ENCODE results near the gene INHBB. TPM values are rescaled to one million over a fixed set of nuclear protein-coding genes. Genes with fewer than 3 reads are reported as not detected.

Gene INHBB
- total RNA-seq, 4 donors from 2014 or later, result 0.31 to 8.4 (median 3.4) TPM

- Histone ChIP-seq H3K4me3 (no peak overlapping the region), H3K27me3 (peaks cover 51% of the 10 kb centered on the region), H3K9me3 (peaks cover 0 to 3% (median 0%) of the 10 kb centered on the region in 3 donors), H3K27ac (no peak overlapping the region), H3K36me3 (no peaks in the 10 kb centered on the region), H3K4me1 (no peaks in the 10 kb centered on the region)
- 89 to 91% methylated on average over 3 to 5 of the region's 8 CpGs for WGBS, 2 donors (ENCODE audit: low coverage in 1 of 2)
- TF ChIP-seq POLR2AphosphoS5 (IDR thresholded peaks at IDR 0.05) (no peak), POLR2A (IDR thresholded peaks at IDR 0.05) (no peak), EP300 (IDR thresholded peaks at IDR 0.05) (no peak)
- TF ChIP-seq, protein P1, sequence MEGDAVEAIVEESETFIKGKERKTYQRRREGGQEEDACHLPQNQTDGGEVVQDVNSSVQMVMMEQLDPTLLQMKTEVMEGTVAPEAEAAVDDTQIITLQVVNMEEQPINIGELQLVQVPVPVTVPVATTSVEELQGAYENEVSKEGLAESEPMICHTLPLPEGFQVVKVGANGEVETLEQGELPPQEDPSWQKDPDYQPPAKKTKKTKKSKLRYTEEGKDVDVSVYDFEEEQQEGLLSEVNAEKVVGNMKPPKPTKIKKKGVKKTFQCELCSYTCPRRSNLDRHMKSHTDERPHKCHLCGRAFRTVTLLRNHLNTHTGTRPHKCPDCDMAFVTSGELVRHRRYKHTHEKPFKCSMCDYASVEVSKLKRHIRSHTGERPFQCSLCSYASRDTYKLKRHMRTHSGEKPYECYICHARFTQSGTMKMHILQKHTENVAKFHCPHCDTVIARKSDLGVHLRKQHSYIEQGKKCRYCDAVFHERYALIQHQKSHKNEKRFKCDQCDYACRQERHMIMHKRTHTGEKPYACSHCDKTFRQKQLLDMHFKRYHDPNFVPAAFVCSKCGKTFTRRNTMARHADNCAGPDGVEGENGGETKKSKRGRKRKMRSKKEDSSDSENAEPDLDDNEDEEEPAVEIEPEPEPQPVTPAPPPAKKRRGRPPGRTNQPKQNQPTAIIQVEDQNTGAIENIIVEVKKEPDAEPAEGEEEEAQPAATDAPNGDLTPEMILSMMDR (IDR thresholded peaks at IDR 0.05), result no peak
- no peak for ATAC-seq
Observed at GRCh38 chr2:120394764-120395163, 48.8 kb downstream of the INHBB start.

- H3K27ac ChIP-seq, result no peak overlapping the region
- peaks cover 49% of the 10 kb centered on the region for H3K27me3 ChIP-seq
- H3K9me3 ChIP-seq, result peaks cover 0 to 3% (median 0%) of the 10 kb centered on the region in 3 donors
- no peaks in the 10 kb centered on the region for H3K4me1 ChIP-seq
- WGBS, 2 donors (ENCODE audit: low coverage in 1 of 2), result 69 to 75% methylated on average over 5 to 10 of the region's 21 CpGs
- H3K36me3 ChIP-seq, result no peaks in the 10 kb centered on the region
- ATAC-seq, result no peak
- H3K4me3 ChIP-seq, result no peak overlapping the region
- TF ChIP-seq, protein P1 (IDR thresholded peaks at IDR 0.05), result no peak
- TF ChIP-seq EP300 (IDR thresholded peaks at IDR 0.05) (no peak), POLR2A (IDR thresholded peaks at IDR 0.05) (no peak), POLR2AphosphoS5 (IDR thresholded peaks at IDR 0.05) (no peak)
Observed at GRCh38 chr2:120395221-120396012, 49.5 kb downstream of the INHBB start.

DNA sequence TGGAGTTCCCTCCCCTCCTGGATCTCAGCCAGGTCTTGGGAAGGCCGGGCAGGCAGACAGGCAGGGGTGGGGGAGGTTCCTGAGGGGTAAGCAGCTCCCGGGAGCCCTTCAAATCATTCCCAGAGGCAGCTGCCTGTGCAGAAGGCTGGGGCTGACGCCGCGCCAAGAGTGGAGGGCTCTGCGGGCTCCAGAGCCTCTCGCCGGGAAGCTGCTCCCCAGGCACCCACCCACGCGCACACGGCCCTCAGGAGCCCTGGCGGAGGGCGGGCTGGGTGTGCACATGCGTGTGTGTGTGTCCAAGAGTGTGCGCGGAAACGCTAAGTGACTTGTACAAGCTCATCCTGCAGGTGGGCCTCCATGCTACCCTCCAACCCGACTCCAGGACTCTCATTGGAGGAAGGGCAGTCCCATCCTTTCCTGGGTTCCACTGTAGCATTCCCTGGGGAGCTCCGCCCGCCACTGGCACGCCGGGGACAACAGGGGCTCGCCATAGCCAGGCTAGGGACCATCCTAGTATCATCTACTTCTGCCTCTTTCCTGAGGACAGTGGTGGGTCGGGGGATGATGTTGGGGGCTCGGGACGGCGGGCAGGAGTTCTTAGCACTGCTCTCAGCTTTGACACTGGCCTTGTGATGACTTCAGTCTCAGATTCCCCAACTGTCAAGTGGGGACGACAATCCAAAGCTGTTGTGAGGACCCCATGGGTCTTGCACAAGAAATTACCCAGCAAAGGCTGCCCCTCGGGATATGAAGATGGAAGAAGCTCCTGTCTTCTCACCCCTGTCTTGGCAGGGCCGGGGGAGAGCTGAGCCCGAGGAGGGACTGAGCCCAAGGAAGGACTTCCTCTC is 50.3 kb downstream of the INHBB start:
- Histone ChIP-seq H3K4me3 (no peak overlapping the region), H3K27me3 (peaks cover 52% of the 10 kb centered on the region), H3K36me3 (no peaks in the 10 kb centered on the region), H3K4me1 (no peaks in the 10 kb centered on the region), H3K9me3 (peaks cover 0 to 3% (median 0%) of the 10 kb centered on the region in 3 donors), H3K27ac (no peak overlapping the region)
- WGBS, 2 donors (ENCODE audit: low coverage in 1 of 2), result no CpG with 5 or more reads among the region's 31 CpGs
- no peak for TF ChIP-seq POLR2A (IDR thresholded peaks at IDR 0.05)
- TF ChIP-seq, protein P1 (IDR thresholded peaks at IDR 0.05), result no peak
- TF ChIP-seq POLR2AphosphoS5 (IDR thresholded peaks at IDR 0.05), result no peak
- no peak for TF ChIP-seq EP300 (IDR thresholded peaks at IDR 0.05)
- ATAC-seq, result no peak

DNA sequence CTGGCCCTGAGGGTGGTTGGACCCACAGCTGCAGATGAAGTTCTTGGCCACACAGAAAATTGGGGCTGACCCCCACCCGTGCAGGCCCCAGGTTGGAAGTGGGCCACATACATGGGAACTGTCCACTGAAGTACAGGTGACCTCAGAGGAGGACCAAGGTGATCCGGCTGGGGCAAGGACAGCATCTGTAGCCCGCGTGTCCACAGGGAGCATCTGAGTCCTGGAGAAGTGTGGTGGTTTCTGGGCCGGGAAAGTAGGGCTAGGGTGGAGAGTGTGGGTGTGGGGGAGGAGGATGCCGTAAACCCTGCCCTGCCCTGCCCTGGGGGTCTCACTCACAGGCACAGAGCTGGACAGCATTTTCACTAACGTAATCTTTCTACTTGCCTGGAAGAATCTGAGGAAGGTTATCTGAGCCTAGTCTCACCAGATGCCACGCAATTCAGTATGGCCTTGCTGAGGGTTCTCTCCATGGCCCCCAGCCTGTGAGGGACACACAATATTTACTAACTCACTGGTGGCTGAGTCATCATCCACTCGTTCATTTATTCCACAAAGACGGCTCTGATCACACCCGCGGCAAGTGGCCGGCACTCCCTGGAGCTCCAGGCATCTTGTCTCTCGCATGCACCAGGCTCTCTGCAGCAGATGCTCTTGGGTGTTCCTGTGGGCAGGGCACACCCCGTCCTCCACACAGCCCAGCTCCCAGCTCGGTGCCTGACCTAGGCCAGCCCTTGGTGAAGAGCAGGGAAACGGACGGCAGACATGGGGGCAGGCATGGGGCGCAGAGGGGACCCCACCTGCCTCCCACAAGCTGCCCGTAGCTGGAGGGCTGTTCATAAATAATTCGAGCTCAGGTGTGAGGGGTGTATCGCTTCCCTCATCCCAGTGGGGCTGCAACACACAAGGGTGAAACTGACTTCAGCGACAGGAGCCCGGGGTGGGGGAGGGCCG is 51.2 kb downstream of the INHBB start:
- peaks cover 52% of the 10 kb centered on the region for H3K27me3 ChIP-seq
- no peak overlapping the region for H3K27ac ChIP-seq
- peaks cover 0 to 3% (median 0%) of the 10 kb centered on the region in 3 donors for H3K9me3 ChIP-seq
- TF ChIP-seq EP300 (IDR thresholded peaks at IDR 0.05) (no peak), POLR2AphosphoS5 (IDR thresholded peaks at IDR 0.05) (no peak), POLR2A (IDR thresholded peaks at IDR 0.05) (no peak)
- TF ChIP-seq, protein P1 (IDR thresholded peaks at IDR 0.05), result no peak
- H3K4me1 ChIP-seq, result no peaks in the 10 kb centered on the region
- WGBS, 2 donors (ENCODE audit: low coverage in 1 of 2), result 68 to 100% methylated on average over 1 to 5 of the region's 25 CpGs
- no peak for ATAC-seq
- no peak overlapping the region for H3K4me3 ChIP-seq
- no peaks in the 10 kb centered on the region for H3K36me3 ChIP-seq
